ENCODE measurements around the gene LOC128125822.
A peak's percentile ranks its signal among the peaks of the same experiment; 100 is the strongest.
"Not testable (repeated sequence)": the region's sequence is repeated elsewhere in the genome, so short reads cannot be mapped to it uniquely, and the experiment has no call there.

LOC128125822 gene

DNA sequence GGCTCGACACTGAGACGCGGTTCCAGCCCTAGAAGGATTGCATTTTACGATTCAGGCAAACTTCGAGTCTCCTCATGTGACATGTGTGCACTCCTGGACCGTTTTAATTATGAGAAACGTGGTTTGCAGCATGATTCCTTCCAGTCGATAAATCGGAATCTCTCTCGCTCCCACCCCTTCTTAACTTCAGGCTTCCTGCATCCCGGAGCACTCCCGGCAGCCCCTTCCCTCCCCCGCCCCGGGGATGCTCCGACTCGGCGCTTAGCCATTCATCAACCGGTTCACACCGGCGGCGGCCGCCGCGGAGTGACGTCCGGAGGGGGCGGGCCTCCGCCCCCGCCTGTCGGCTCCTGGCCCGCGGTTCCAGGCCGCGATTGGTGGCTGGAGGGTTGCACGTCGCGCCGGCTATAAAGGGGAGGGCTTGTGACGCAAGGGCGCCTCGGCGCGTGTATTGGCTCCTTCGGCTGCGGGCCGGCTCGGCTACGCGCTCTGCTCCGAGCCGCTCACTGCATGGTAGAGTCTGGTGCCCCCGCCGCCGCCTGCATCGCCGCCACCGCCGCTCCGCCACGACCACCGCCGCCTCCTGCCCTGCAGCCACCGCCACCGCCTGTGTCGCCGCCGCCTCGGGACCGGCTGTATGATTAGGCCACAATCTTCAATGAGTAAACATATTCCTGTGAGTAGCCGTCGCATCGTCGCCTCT, at the start of gene LOC128125822, which contains the start of gene PTP4A1:
TSS of gene LOC128125822 (plus strand) at position 437 of the 703 bp plus-strand sequence.
TSS of gene PTP4A1 (plus strand) at position 437 of the 703 bp plus-strand sequence. CDS start 4,401 bp downstream, outside the sequence.
- DNase-seq = peak; percentile 97

DNA sequence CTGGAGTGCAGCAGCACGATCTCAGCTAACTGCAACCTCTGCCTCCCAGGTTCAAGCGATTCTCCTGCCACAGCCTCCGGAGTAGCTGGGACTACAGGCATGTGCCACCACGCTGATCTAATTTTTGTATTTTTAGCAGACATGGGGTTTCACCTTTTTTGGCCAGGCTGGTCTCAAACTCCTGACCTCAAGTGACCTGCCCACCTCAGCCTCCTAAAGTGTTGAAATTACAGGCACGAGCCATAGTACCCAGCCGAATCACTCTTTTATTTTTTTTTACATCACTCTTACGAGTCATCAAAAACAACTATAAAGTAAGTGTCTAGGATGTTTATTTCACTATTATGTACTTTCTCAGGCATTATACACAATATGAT, 49.4 kb upstream of the LOC128125822 start:
- DNase-seq = not testable (repeated sequence)

DNA sequence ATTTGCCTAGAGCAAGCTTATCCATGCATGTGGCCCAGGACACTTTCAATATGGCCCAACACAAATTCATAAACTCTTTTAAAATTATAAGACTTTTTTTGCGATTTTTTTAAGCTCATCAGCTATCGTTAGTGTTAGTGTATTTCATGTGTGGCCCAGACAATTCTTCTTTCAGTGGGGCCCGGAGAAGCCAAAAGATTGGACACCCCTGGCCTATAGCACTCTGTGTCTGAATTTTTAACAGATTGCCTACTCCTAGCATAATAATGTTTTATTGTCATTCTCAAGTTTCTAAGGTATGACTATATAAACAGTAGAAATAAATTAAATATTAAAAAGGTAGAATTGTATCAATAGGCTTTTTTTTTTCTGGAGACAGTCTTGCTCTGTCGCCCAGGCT, 48.6 kb upstream of the LOC128125822 start:
- no peak for DNase-seq

DNA sequence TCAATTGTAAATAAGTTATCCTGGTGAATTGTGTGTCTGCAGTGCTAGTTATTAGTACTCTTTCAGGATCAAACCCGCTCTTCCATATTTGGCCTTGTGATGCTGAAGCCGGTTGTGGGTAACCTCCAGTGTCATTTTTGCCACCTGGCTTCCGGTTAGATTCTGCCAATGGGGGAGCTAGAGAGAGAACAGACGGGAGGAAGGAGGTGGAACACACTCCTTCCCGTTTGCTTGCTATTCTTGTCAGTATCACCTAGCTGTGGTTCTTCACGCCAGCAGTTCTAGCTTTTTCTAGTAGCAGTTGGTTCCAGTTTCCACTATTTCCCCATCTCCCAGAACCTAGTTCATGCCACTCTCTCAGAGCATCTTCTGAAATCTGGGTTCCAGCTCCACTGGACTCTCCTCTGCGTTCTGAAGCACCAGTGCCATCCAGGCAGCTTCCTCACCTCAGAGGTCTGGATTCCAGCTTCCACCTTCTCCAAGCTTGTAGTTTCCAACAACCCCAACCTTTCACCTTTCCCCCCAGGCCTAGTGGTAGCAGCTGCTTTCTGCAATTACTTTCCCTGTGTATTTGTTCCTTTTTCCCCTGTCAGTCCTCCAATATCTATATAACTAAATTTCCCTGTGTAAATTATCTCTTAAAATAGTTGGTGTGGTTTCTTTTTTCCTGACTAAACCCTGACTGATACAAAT, 46.9 kb upstream of the LOC128125822 start:
- DNase-seq = peak; percentile 22

DNA sequence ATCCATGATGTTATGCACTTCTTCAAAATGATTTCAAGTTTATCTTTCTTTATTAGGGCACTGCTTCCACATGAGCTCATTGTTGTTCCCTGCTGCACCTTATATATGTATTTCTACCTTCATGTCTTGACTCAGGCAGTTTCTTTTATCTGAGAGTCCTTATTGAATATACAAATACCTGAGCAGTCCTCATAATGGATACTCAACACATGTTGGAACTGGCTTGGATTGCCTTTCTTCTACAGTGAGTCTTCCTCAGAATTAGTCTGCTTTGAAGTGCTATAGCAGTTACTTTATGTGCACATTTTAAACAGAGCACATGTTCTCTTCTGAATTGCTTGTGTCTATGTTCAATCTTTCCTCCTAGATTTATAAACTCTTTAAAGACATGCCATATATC, 45.3 kb upstream of the LOC128125822 start:
- DNase-seq = no peak

DNA sequence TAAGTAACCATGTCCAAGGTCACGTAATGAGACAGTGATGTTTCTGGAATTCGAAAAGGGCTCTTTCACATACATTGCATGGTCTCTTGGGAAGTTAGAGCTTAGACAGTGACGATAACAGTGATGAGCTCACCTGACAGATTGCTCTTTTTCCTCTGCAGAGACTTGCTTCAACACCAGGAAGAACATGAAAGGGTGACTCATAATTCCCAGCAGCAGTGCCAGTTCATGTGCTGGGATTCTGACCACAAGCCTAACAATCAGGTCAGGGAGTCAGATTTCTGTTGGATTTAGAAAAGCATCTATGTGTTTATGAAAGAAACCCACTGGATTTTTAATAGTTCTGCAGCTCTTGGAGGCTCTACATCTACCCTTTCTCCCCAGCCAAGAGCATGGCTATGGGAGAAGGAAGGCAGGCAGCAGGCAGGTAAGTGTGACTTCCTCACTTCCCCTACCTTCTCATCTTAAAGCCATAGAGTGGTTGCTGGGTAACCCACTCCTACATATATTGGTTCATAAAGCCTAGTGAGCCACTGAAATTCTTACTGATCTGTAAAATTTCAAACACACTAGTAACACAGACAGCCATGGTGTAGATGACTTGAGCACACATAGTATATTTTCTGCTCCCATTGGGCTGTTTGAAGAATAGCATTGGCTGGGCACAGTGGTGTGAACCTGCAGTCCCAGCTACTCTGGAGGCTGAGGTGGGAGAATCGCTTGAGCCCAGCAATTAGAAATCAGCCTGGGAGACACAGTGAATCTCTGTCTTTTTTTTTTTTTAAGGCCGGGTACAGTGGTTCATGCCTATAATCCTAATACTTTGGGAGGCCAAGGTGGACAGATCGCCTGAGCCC, 44.4 kb upstream of the LOC128125822 start:
- DNase-seq = no peak

DNA sequence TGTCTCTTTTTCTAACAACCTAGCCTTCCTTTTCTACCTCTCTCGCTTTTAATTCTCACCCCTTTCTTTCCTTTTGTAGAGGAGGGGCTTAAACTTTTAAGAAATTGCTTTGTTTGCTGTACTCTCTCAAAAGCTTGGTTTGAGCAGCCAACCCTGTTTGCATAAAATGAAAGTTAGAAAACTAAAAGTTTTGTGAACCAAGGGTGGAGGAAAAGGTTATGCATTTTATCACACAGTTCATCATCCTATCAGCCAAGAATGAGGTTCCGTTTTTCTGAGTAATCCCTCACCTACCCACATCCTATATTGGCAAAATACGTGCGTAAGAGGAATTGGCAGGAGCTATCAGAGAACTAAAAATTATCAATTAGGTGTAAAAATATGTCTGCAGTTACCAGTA, 42.8 kb upstream of the LOC128125822 start:
- DNase-seq = peak; percentile 4

DNA sequence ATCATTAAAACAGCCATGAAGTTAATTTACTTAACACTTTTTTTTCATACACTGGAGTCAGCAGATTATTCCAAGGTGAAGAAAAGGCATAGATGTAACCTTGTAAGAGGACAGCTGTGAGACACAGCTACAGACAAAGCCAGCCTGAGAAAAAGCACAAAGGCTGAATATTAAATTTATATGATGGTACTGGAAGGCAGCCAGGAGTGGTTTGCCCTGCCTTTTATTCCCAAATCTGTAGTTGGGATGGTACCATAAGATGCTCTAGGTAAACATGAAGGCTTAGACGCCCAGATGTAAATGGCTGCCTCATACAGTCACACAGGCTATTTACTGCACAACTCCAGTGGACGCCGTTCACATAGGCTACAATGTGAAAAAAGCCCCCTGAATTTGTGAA, 42.1 kb upstream of the LOC128125822 start:
- DNase-seq = no peak

DNA sequence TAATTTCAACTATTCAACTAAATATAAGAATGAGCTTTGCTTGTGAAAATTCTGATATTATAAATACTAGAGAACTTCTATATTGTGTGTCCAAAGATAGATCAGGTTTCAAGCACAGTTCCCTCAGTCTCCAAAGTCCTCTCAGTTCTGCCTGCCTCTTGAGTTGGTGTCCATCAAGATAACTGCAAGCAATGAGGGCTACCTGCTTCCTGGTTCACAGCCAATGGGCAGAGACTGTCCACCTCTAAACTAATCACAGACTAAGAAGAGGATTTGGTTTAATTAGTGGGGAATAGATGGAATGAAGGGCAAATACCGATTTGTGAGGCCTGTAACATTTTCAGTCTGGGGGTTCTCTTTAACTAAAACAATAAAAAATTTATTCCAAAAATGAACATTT, 41.3 kb upstream of the LOC128125822 start:
- DNase-seq = no peak

DNA sequence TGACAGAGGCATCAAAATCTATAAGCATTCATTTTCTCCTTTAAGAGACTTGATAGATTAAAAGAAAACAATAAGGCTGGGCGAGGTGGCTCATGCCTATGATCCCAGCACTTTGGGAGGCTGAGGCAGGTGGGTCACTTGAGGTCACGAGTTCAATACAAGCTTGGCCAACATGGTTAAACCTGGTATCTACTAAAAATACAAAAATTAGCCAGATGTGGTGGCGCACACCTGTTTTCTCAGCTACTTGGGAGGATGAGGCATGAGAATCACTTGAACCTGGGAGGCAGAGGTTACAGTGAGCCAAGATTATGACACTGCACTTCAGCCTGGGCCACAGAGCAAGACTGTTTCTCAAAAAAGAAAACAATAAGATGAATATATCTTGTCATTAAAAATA, 39.3 kb upstream of the LOC128125822 start:
- DNase-seq = no peak

DNA sequence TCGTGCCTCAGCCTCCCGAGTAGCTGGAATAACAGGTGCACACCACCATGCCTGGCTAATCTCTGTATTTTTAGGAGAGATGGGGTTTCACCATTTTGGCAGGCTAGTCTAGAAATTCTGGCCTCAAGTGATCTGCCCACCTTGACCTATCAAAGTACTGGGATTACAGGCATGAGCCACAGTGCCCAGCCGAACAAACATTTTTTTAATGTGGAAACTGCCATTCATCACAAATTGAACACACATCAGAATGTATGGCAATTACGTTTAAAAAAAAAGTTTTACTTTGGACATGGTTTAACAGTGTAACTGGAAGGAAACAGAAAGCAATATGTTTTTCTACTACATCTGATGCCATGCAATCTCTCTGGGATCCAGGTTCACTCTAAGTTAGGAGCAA, 38.3 kb upstream of the LOC128125822 start:
- no peak for DNase-seq

DNA sequence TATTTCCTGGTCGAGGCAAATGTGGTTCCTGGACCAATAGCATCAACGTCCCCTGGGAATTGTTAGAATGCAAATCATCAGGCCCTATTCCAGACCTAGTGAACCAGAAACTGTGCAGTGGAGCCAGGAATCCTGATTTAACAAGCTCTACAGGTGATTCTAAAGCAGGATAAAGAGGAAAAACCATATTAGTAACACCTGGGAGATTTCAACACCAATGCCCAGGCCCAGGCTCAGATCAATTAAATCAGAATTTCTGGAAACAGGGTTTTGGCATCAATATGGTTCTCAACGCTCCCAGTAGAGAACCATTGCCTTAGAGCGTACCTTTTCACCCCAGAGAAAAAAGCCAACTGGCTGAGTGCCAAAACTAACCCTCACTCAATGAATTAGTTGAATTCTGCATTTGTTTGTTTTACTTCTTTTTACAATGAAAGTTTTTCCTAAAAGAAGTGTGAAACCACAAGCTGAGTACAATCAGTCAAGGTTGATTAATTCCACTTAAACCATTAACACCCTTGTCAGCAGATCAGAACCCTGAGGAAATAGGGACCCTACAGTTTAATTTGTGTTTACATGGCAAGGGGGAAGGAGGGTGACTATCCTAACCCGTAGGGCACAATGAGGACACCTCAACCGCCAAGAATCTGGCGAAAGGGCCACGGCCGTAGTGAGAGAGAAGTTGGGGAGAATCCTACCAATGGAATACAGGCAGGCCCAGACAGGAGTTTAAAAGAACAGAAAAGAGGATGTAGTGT, 34.9 kb upstream of the LOC128125822 start:
- no peak for DNase-seq

DNA sequence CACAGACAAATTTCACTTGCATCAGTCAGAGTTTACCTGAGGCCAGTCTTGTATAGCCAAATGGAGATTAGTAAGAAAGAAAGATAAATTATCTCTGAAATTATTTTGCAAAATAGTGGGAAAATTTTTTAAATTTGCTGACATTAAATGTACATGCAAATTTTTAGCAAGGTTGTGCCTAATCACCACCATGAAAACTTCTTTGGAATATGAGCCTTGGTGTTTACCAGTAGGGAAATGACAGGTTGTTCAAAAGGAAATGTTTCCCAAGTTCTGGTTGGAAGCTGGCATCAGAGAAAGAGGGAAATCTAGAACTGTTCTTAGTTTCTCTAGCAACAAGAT, 34.4 kb upstream of the LOC128125822 start:
- no peak for DNase-seq

DNA sequence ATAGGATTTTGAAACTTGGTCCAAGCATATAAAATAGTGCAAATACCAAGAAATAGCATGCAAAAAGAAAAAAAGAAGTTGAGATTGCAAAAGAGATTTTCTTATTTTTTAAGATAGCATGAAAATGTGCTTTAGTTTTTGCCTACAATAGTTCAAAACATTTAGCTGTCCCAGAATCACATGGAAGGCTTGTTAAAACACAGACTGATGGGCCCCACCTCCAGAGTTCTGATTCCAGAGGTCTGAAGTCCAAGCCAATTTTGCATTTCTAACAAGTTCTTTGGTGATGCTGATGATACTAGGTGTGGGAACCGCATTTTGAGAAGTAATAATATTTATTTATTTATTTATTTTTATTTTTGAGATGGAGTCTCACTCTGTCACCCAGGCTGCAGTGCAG, 33.7 kb upstream of the LOC128125822 start:
- DNase-seq = no peak

DNA sequence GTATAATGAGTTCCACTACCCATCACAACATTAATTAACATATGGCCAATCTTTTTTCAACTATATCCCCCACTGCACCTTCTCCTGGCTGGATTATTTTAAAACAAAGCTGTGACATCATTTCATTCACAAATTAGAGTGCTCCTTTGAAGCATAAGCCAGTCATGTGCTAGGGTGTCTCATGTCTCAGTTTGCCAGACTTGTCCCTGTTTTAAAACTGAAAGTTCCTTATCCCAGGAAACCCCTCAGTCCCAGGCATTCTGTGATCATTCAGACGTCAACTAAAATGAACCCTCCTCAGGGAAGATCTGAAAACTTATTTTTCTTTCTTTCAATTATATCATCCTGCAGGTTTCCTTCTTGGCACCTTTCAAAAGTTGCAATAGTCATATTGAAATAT, 29.3 kb upstream of the LOC128125822 start:
- no peak for DNase-seq

DNA sequence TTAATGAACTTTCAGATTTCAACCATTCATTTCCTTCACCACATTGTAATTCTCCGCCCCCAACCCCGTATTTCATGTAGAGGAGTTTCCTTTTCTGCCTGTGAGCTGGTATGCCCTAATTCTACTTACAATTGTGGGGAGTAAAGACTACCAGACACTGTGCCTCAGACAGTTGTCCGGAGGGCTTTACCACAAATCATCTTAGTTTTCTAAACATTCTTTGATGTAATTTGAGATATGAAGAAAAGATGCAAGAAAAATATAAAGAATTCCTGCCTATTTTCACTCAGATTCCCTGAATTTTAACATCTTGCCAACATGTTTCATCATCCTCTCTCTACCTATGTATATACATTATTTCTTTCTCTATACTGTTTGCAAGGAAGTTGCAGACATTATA, 28.3 kb upstream of the LOC128125822 start:
- DNase-seq = no peak

DNA sequence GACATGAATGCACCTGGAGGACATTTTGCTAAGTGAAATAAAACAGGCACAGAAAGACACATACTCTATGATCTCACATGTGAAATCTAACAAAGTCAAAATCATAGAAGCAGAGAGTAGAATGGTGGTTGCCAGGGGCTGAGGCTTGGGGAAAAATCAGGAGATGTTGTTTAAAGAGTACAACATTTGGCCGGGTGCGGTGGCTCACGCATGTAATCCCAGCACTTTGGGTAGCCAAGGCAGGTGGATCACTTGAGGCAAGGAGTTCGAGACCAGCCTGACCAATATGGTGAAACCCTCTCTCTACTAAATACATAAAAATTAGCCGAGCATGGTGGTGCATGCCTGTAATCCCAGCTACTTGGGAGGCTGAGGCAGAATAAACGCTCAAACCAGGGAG, 26.0 kb upstream of the LOC128125822 start:
- DNase-seq = no peak

DNA sequence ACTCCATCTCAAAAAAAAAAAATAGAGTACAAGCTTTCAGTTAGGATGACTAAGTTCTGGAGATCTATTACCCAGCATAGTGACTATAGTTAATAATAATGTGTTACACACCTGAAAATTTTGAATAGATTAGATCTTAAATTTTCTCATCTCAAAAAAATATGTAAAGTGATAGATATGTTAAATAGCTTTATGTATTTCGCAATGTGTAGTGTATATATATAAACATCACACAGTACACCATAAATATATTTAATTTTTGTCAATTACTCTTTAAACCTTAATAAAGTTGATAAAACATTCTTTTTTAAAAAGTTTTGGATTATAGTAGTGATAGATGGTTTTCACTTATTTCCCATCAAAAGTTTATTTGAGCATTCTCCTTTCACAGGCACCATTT, 25.6 kb upstream of the LOC128125822 start:
- no peak for DNase-seq

DNA sequence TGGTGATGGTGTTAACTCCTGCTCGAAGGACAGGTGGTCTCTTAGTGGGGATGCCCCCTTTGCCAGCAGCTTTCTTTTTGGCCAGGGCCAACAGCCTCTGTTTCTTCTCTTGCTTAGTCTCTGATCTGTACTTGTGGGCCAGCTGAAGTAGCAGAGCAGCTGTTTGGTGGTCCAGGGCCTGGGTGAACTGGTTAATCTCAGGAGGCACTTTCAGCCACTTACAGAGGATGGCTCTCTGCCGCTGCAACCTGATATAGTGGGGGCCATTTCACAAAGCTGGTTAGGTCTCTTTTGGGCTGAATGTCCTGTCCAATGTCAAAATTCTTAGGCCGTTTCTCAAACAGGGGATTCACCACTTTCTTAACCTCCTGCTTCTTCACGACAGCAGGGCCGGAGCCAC, 23.2 kb upstream of the LOC128125822 start:
- no peak for DNase-seq

DNA sequence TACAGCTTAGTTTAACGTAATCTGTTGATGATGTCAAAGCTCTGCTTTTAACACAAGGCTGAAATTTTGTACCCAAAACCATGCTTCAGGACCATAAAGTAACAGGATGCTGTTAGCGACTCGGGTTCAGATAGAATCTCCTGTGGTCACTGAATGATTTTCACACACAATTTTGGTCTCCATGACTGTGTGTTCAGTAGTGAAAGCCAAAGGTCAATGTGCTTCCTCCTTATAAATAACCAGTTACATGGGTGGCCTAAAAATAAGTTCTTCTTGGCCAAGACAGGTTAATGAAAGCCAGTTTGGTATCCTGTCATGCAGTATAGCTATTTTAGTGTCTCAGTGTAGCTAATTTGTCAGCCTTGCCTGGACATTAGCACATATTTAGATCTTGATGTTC, 19.1 kb upstream of the LOC128125822 start:
- no peak for DNase-seq

DNA sequence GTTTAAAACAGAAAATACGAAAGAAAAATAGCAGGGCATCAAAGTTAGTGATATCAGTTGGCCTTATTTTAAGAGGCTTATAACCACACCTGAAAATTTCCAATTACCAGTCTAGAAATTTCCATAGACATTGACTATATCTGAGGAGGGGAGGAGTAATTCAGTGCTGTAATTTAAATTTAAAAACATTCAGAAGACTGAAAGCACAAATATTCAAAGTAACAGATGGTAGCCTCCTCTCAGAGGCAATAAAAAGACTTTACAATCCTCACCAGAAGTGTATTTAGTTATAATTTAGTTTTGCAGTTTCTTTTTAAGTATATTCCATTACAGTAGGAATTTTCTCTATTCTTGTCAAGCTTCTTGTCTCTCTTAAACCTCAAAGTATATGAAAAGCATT, 18.4 kb upstream of the LOC128125822 start:
- DNase-seq = no peak

DNA sequence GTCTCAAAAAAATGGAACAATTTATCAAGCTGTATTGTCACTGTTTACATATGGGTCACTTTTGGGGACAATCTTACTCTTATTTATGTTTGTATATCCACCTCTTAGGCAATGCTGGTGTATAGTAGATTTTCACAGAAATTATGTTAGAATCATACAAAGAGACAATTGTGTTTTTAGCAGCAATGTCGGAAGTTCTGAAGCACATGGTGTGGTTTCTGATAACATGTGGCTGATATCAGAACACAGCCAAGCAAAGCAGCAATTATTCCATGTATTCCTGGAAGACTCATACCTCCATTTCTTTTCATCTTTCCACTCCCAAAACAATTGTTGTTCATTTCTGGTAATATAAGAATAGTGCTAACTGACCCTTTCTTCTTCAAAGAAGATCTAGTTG, 17.5 kb upstream of the LOC128125822 start:
- DNase-seq = no peak

DNA sequence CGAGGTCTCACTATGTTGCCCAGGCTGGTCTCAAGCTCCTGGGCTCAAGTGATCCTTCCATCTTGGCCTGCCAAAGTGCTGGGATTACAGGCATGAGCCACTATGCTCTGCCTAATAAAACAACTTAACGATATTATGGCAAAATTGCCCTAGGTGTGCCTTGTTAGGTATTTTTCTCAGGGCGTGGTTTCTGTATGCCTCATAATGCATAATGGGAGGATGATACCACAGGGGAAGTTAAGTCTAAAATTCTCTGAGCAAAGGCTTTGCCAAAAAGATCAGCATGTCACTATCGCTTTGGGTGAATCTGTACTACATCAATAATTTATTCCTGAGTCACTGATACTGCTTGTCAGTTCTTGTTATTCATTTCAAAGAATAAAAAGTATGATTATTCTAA, 15.9 kb upstream of the LOC128125822 start:
- DNase-seq = no peak
